K562 (cell line): Measurements from ENCODE around the gene DNAH8. TPM values are rescaled to one million over a fixed set of nuclear protein-coding genes. Genes with fewer than 3 reads are reported as not detected.

Source experiments
- ATAC-seq: fragments of 200-7000 bp; cut with Tn5 transposase; 3 replicates; pipeline ENCODE4 v1.9.1; 2020; ENCODE audit warnings: moderate library complexity
- BruUV-seq: library from RNA; stranded (reverse); fragments of 400-500 nt; replicated peaks from 2 replicates; lab custom pipeline; 2021; lab: Mats Ljungman, UMichigan
- CTCF ChIA-PET: fragments of 300-600 bp; formaldehyde crosslinking; extraction: SDS; loops from one replicate; lab custom pipeline; 2021; ENCODE audit warnings: low intra/inter-chr PET ratio; lab: Yijun Ruan, JAX
- POLR2A ChIA-PET: fragments of 300-600, 350-650 bp; sonication (Branson Sonifier 250); formaldehyde crosslinking; extraction: SDS; loops from one replicate; lab custom pipeline; 2021; ENCODE audit warnings: antibody characterized with exemption, inconsistent platforms; lab: Yijun Ruan, JAX
- DNase-seq, 4 experiments: peaks; one replicate each; pipeline versions ENCODE4 v3.0.0 to v3.0.0-alpha.2; 2011 to 2018; ENCODE audit warnings: low spot score in 3 of 4, mixed read lengths in 3 of 4; ENCODE audit errors: extremely low read depth in 1 of 4
- FAIRE-seq: peaks from 2 replicates; lab custom pipeline; 2011; peaks lifted over from hg19 to GRCh38; lab: Jason Lieb, UNC
- H2AFZ ChIP-seq: 2 replicates; pipeline ENCODE4 v1.6.0; 2011; ENCODE audit warnings: low read depth, low read length, control low read depth, inconsistent platforms
- H3K27ac ChIP-seq: fragments of 200-600 bp; 3 replicates; pipeline ENCODE4 v1.8.0; 2011; ENCODE audit warnings: low read depth, mild to moderate bottlenecking, control low read depth, inconsistent platforms, low read length, moderate library complexity, mixed read lengths; ENCODE audit errors: extremely low read depth
- H3K27me3 ChIP-seq, 2 experiments: fragments of 300-600 bp in 1 of 2; 2 replicates in 1 of 2; 3 replicates in 1 of 2; pipeline versions ENCODE4 v1.6.0 to v1.8.0; 2011; ENCODE audit warnings: inconsistent platforms in 2 of 2, low read length in 2 of 2, mild to moderate bottlenecking in 1 of 2, mixed read lengths in 1 of 2, moderate library complexity in 1 of 2; ENCODE audit not compliant: control insufficient read depth in 2 of 2, insufficient read depth in 2 of 2
- H3K36me3 ChIP-seq: fragments of 300-600 bp; 3 replicates; pipeline ENCODE4 v1.8.0; 2011; ENCODE audit warnings: mild to moderate bottlenecking, low read length, inconsistent platforms; ENCODE audit not compliant: control insufficient read depth, insufficient read depth
- H3K4me1 ChIP-seq, 2 experiments: fragments of 200-600 bp in 1 of 2; replicated peaks in 1 of 2; 2 replicates in 1 of 2; 3 replicates in 1 of 2; pipeline versions ENCODE4 v1.5.1 to v1.8.0; 2011; ENCODE audit warnings: inconsistent platforms in 2 of 2, low read length in 2 of 2, mild to moderate bottlenecking in 1 of 2, mixed read lengths in 1 of 2, moderate library complexity in 1 of 2; ENCODE audit not compliant: control insufficient read depth in 2 of 2, insufficient read depth in 2 of 2
- H3K4me2 ChIP-seq: 2 replicates; pipeline ENCODE4 v1.6.1; 2011; ENCODE audit warnings: low read length, control low read depth, inconsistent platforms, mixed read lengths; ENCODE audit not compliant: insufficient read depth
- H3K4me3 ChIP-seq: fragments of 200-600 bp; sonication (generic), shearing (Covaris generic); 2 replicates; pipeline ENCODE4 v1.5.1; 2016; ENCODE audit warnings: control low read depth, inconsistent platforms
- H3K79me2 ChIP-seq: fragments of 200-600 bp; 3 replicates; pipeline ENCODE4 v1.8.0; 2011; ENCODE audit warnings: low read length, inconsistent platforms; ENCODE audit not compliant: control insufficient read depth, insufficient read depth
- H3K9ac ChIP-seq, 2 experiments: 2 replicates each; pipeline versions ENCODE4 v1.6.0 to v1.6.1; 2011; ENCODE audit warnings: low read depth in 2 of 2, low read length in 2 of 2, control low read depth in 1 of 2, inconsistent platforms in 1 of 2, mild to moderate bottlenecking in 1 of 2, mixed read lengths in 1 of 2; ENCODE audit not compliant: insufficient read depth in 1 of 2
- H3K9me1 ChIP-seq: one replicate; pipeline ENCODE4 v1.6.0; 2011; ENCODE audit warnings: inconsistent platforms, mild to moderate bottlenecking, low read length, moderate library complexity; ENCODE audit not compliant: control insufficient read depth, insufficient read depth
- H3K9me3 ChIP-seq: replicated peaks from 2 replicates; pipeline ENCODE4 v1.5.1; 2011; ENCODE audit warnings: low read depth, low read length, inconsistent platforms; ENCODE audit not compliant: control insufficient read depth, insufficient read depth
- H4K20me1 ChIP-seq: replicated peaks from 2 replicates; pipeline ENCODE4 v1.6.1; 2011; ENCODE audit warnings: low read length, inconsistent platforms, mixed read lengths; ENCODE audit not compliant: control insufficient read depth, insufficient read depth
- DNMT1 ChIP-seq: fragments of 450-650 bp; IDR thresholded peaks from 2 replicates; pipeline ENCODE4 v1.6.1; 2016; ENCODE audit warnings: antibody characterized with exemption, mild to moderate bottlenecking
- GTF2F1 ChIP-seq: IDR thresholded peaks from 2 replicates; pipeline ENCODE4 v1.6.1; 2011; ENCODE audit warnings: low read depth, low read length, improper control_type of control experiment
- KHSRP ChIP-seq: fragments of 450-650 bp; IDR thresholded peaks from 2 replicates; pipeline ENCODE4 v1.6.1; 2017
- MXI1 ChIP-seq: IDR thresholded peaks from 2 replicates; pipeline ENCODE4 v1.6.1; 2011; ENCODE audit warnings: low read depth, mild to moderate bottlenecking, improper control_type of control experiment, low read length
- RNF2 ChIP-seq: sonication (generic); IDR thresholded peaks from 2 replicates; pipeline ENCODE4 v1.6.1; 2016
- SLC30A9 ChIP-seq: fragments of 250-450 bp; sonication (Bioruptor Pico); IDR thresholded peaks from 2 replicates; pipeline ENCODE4 v1.8.0; 2022; ENCODE audit warnings: mild to moderate bottlenecking, moderate library complexity
- SMARCA5 ChIP-seq: fragments of 450-650 bp; IDR thresholded peaks from 2 replicates; pipeline ENCODE4 v1.6.1; 2016
- SMARCE1 ChIP-seq: fragments of 450-650 bp; IDR thresholded peaks from 2 replicates; pipeline ENCODE4 v1.7.1; 2016; ENCODE audit warnings: mild to moderate bottlenecking
- STAG1 ChIP-seq: sonication (generic); formaldehyde crosslinking; IDR thresholded peaks from 2 replicates; pipeline ENCODE4 v1.5.0; 2020; ENCODE audit warnings: missing genetic modification reagents, borderline replicate concordance
- STAT5B ChIP-seq: fragments of 250-450 bp; sonication (Bioruptor Pico); IDR thresholded peaks from 2 replicates; pipeline ENCODE4 v1.8.0; 2021; ENCODE audit warnings: mild to moderate bottlenecking, inconsistent platforms
- XRCC5 ChIP-seq: fragments of 200-400 bp; formaldehyde crosslinking; IDR thresholded peaks from 2 replicates; pipeline ENCODE4 v1.6.1; 2017; ENCODE audit warnings: low read depth, mild to moderate bottlenecking, low read length
- WGBS: fragments of 100-300 bp; shearing (Covaris generic); methylation state at CpG from one replicate; pipeline ENCODE4 v1.1.6; 2016; ENCODE audit warnings: low coverage, mixed read lengths; ENCODE audit not compliant: insufficient coverage; ENCODE audit errors: missing lambda C conversion rate; 5-methylcytosine and 5-hydroxymethylcytosine counted together
- in situ Hi-C: fragments of 300-500 bp; cut with MboI; formaldehyde crosslinking; loops from 4 replicates; pipeline ENCODE4 v1.15.0; 2018; ENCODE audit warnings: inconsistent platforms, mixed read lengths
- intact Hi-C: fragments of 100-400 bp; cut with micrococcal nuclease; formaldehyde crosslinking; loops from 2 replicates; pipeline ENCODE4 v1.14.2; 2022
- polyA plus RNA-seq, 8 experiments: library from polyadenylated mRNA; depleted of rRNA in 4 of 8; stranded (reverse) in 5 of 8; unstranded in 3 of 8; fragments of >200 nt; fragmentation: Nextera tagmentation in 2 of 8; fragmentation: Illumina TruSeq in 1 of 8; extraction: Ambion mirVana in 2 of 8; extraction: Trizol in 1 of 8; gene quantifications; 2 replicates each; pipeline versions ENCODE4 v1.2.1 to v1.2.3, GENCODE V29; 2011 to 2014; ENCODE audit warnings: inconsistent platforms in 1 of 8, missing spikeins in 1 of 8
- total RNA-seq, 7 experiments: library from RNA; depleted of rRNA in 6 of 7; stranded (reverse); fragments of >200 nt in 6 of 7; fragmentation: Illumina TruSeq in 2 of 7; extraction: Trizol in 2 of 7; gene quantifications; 2 replicates each; pipeline versions ENCODE4 v1.2.1 to v1.2.3, GENCODE V29; 2011 to 2021; ENCODE audit warnings: low replicate concordance in 1 of 7
- TF ChIP-seq, protein P1 (sequence below): fragments of 200-600 bp; sonication (generic); IDR thresholded peaks from one replicate; pipeline ENCODE4 v1.6.1; 2012; ENCODE audit warnings: mild to moderate bottlenecking, low read depth, low read length, inconsistent platforms
- TF ChIP-seq, protein P2 (sequence below): fragments of 200-800 bp; sonication (Bioruptor generic); IDR thresholded peaks from 2 replicates; pipeline ENCODE4 v1.6.1; 2017; ENCODE audit warnings: missing genetic modification characterization, missing compliant biosample characterization

The DNAH8 gene
- total and polyA plus RNA-seq, 9 of the 15 experiments (the other 6 are each of a cell fraction or from before 2014, with no cell fraction given), result 1.2 to 4.2 (median 2.9) TPM

DNA sequence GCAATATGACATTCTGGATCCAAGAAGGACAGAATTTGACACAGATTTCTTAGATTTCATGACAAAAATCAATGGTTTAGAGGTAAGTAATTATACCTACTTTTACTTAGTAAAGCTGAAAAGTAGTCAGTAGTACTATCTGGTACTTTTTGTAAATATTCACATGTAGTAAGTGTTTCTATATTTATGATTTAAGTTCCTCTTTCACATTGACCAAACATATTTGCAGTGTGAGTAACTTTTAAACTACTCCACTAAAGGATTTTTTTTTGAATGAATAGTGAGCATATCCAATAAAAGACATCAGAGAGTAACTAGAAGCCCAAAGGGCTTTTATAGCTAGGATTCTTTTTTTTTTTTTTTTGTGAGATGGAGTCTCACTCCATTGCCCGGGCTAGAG lies 60.8 kb downstream of the DNAH8 start:
- H2AFZ ChIP-seq, result no peak overlapping the region
- no peaks in the 10 kb centered on the region for H3K36me3 ChIP-seq
- ChIA-PET CTCF (no interaction called here), POLR2A (interaction anchor here (1.1 to 1.2 kb wide), 2 partner anchors 8 to 13 kb away, joined by 3 read pairs; no protein-coding TSS in a partner anchor)
- 58% methylated on average over 1 of the region's 1 CpG for WGBS
- H3K4me1 ChIP-seq, result peaks cover 0 to 5% of the 10 kb centered on the region in 2 experiments; a peak in 2 of 5 replicates
- in situ Hi-C loops, result no loop called here
- no peaks in the 10 kb centered on the region for H3K9me3 ChIP-seq
- no peak overlapping the region for H3K9ac ChIP-seq
- ATAC-seq (no peak), FAIRE-seq (no peak), DNase-seq (no peak)
- no peak for TF ChIP-seq RNF2
- no peak for TF ChIP-seq STAG1 (CRISPR knock-in tag)
- TF ChIP-seq STAT5B (CRISPR knock-in tag), result no peak
- no peak for TF ChIP-seq SLC30A9 (CRISPR knock-in tag)
- TF ChIP-seq SMARCE1, result no peak
- no peak for TF ChIP-seq GTF2F1
- no peak for TF ChIP-seq XRCC5
- TF ChIP-seq KHSRP, result no peak
- no peak for TF ChIP-seq DNMT1
- TF ChIP-seq, protein P1, sequence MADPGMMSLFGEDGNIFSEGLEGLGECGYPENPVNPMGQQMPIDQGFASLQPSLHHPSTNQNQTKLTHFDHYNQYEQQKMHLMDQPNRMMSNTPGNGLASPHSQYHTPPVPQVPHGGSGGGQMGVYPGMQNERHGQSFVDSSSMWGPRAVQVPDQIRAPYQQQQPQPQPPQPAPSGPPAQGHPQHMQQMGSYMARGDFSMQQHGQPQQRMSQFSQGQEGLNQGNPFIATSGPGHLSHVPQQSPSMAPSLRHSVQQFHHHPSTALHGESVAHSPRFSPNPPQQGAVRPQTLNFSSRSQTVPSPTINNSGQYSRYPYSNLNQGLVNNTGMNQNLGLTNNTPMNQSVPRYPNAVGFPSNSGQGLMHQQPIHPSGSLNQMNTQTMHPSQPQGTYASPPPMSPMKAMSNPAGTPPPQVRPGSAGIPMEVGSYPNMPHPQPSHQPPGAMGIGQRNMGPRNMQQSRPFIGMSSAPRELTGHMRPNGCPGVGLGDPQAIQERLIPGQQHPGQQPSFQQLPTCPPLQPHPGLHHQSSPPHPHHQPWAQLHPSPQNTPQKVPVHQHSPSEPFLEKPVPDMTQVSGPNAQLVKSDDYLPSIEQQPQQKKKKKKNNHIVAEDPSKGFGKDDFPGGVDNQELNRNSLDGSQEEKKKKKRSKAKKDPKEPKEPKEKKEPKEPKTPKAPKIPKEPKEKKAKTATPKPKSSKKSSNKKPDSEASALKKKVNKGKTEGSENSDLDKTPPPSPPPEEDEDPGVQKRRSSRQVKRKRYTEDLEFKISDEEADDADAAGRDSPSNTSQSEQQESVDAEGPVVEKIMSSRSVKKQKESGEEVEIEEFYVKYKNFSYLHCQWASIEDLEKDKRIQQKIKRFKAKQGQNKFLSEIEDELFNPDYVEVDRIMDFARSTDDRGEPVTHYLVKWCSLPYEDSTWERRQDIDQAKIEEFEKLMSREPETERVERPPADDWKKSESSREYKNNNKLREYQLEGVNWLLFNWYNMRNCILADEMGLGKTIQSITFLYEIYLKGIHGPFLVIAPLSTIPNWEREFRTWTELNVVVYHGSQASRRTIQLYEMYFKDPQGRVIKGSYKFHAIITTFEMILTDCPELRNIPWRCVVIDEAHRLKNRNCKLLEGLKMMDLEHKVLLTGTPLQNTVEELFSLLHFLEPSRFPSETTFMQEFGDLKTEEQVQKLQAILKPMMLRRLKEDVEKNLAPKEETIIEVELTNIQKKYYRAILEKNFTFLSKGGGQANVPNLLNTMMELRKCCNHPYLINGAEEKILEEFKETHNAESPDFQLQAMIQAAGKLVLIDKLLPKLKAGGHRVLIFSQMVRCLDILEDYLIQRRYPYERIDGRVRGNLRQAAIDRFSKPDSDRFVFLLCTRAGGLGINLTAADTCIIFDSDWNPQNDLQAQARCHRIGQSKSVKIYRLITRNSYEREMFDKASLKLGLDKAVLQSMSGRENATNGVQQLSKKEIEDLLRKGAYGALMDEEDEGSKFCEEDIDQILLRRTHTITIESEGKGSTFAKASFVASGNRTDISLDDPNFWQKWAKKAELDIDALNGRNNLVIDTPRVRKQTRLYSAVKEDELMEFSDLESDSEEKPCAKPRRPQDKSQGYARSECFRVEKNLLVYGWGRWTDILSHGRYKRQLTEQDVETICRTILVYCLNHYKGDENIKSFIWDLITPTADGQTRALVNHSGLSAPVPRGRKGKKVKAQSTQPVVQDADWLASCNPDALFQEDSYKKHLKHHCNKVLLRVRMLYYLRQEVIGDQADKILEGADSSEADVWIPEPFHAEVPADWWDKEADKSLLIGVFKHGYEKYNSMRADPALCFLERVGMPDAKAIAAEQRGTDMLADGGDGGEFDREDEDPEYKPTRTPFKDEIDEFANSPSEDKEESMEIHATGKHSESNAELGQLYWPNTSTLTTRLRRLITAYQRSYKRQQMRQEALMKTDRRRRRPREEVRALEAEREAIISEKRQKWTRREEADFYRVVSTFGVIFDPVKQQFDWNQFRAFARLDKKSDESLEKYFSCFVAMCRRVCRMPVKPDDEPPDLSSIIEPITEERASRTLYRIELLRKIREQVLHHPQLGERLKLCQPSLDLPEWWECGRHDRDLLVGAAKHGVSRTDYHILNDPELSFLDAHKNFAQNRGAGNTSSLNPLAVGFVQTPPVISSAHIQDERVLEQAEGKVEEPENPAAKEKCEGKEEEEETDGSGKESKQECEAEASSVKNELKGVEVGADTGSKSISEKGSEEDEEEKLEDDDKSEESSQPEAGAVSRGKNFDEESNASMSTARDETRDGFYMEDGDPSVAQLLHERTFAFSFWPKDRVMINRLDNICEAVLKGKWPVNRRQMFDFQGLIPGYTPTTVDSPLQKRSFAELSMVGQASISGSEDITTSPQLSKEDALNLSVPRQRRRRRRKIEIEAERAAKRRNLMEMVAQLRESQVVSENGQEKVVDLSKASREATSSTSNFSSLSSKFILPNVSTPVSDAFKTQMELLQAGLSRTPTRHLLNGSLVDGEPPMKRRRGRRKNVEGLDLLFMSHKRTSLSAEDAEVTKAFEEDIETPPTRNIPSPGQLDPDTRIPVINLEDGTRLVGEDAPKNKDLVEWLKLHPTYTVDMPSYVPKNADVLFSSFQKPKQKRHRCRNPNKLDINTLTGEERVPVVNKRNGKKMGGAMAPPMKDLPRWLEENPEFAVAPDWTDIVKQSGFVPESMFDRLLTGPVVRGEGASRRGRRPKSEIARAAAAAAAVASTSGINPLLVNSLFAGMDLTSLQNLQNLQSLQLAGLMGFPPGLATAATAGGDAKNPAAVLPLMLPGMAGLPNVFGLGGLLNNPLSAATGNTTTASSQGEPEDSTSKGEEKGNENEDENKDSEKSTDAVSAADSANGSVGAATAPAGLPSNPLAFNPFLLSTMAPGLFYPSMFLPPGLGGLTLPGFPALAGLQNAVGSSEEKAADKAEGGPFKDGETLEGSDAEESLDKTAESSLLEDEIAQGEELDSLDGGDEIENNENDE, result no peak
- TF ChIP-seq, protein P2, sequence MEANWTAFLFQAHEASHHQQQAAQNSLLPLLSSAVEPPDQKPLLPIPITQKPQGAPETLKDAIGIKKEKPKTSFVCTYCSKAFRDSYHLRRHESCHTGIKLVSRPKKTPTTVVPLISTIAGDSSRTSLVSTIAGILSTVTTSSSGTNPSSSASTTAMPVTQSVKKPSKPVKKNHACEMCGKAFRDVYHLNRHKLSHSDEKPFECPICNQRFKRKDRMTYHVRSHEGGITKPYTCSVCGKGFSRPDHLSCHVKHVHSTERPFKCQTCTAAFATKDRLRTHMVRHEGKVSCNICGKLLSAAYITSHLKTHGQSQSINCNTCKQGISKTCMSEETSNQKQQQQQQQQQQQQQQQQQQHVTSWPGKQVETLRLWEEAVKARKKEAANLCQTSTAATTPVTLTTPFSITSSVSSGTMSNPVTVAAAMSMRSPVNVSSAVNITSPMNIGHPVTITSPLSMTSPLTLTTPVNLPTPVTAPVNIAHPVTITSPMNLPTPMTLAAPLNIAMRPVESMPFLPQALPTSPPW, result no peak
- TF ChIP-seq SMARCA5, result no peak
- no peak for TF ChIP-seq MXI1
- H3K79me2 ChIP-seq, result no peaks in the 10 kb centered on the region
- intact Hi-C loops, result no loop called here
- H3K27me3 ChIP-seq, result no peaks in the 10 kb centered on the region
- BruUV-seq, result no TSS peak
- H4K20me1 ChIP-seq, result no peaks in the 10 kb centered on the region
- H3K27ac ChIP-seq, result no peak overlapping the region
- no peak overlapping the region for H3K4me2 ChIP-seq
- H3K9me1 ChIP-seq, result no peaks in the 10 kb centered on the region
- H3K4me3 ChIP-seq, result no peak overlapping the region
